ENCODE results near the gene PPA1. TPM values are rescaled to one million over a fixed set of nuclear protein-coding genes. Genes with fewer than 3 reads are reported as not detected.

Gene PPA1
- total RNA-seq, result 100 to 1,000 TPM in 1 of 4 donors, 10 to 100 TPM in 3; 48.5 to 107 (median 69.8) TPM

DNA sequence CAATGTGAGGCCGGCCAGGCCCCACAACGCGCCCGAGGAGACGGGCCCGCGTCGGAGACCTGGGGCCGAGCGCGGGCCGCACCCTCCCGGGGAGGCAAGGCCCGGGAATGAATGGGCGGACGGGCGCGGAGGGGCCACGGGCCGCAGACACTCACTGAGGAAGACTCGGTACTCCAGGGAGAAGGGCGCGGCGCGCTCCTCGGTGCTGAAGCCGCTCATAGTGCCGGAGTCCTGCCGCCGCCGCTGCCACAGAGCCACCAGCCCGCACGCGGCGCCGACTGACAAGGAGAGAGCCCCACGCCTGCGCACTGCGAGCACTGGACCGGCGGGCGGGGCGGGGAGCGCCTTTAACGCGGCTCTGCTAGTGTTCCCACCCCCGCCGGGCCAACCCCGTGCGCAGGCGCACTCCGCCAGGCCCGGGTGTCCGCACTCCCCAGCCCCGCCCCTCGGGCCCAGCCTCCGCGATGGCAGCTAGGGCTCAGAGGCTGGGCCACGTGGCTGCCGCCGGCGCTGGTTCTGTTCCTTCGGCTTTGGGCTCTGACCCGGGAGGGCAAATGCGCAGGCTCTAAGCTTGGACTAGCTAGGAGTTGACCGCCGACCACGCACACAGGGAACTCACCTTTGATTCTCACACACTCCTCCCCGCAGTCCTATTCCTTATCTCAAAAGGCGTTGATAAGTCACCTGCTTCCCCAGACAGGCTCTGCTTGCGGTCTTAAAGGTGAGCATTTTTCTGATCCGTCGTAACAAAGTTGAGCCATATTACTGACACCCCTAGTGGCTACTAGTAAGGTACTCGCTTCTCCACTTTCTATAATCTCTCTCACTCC, at the start of gene PPA1:
PPA1 (minus strand) TSS at position 321 of the 830 bp plus-strand sequence; CDS start at position 219, 102 bp downstream.
- Histone ChIP-seq H3K27ac (peak within 1 kb of the TSS; percentile 77 to 81), H3K4me1 (peaks cover 0 to 8% of the 10 kb centered on the region in 2 donors), H3K4me3 (peak within 1 kb of the TSS; percentile 46 to 91), H3K27me3 (no peaks in the 10 kb centered on the region), H3K9me3 (no peaks in the 10 kb centered on the region), H3K36me3 (no peaks in the 10 kb centered on the region)
- intact Hi-C loops (cut with DNase I; ENCODE audit: low total_unique reads), result no loop called here
- peak; percentile 89 to 90 for TF ChIP-seq POLR2A (IDR thresholded peaks at IDR 0.05)
- TF ChIP-seq, protein P1, sequence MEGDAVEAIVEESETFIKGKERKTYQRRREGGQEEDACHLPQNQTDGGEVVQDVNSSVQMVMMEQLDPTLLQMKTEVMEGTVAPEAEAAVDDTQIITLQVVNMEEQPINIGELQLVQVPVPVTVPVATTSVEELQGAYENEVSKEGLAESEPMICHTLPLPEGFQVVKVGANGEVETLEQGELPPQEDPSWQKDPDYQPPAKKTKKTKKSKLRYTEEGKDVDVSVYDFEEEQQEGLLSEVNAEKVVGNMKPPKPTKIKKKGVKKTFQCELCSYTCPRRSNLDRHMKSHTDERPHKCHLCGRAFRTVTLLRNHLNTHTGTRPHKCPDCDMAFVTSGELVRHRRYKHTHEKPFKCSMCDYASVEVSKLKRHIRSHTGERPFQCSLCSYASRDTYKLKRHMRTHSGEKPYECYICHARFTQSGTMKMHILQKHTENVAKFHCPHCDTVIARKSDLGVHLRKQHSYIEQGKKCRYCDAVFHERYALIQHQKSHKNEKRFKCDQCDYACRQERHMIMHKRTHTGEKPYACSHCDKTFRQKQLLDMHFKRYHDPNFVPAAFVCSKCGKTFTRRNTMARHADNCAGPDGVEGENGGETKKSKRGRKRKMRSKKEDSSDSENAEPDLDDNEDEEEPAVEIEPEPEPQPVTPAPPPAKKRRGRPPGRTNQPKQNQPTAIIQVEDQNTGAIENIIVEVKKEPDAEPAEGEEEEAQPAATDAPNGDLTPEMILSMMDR (IDR thresholded peaks at IDR 0.05), result peak in 2 of 4 experiments; percentile 13 to 29
- DNase-seq, result peak; percentile 96 to 99

DNA sequence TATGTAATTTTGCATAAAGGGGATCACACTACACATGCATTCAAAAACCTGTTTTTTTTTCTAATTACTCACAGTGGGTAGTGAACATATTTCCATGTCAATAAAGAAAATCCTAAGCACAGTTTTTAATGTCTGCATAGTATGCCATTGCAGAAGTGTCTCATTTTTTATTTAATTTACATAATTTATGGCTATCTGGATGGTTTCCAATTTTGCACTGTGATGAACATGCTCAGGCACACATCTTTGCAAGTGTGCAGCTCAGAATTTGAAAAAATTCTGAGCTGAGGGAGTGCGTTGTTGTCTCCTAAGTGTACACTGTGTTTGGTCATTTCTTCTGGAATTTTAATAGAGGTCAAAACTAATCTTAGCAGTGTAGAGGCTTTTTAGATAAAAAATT, 48.4 kb upstream of the PPA1 start:
- peaks cover 17 to 20% of the 10 kb centered on the region in 2 donors for H3K27me3 ChIP-seq
- intact Hi-C loops (cut with DNase I; ENCODE audit: low total_unique reads), result no loop called here

DNA sequence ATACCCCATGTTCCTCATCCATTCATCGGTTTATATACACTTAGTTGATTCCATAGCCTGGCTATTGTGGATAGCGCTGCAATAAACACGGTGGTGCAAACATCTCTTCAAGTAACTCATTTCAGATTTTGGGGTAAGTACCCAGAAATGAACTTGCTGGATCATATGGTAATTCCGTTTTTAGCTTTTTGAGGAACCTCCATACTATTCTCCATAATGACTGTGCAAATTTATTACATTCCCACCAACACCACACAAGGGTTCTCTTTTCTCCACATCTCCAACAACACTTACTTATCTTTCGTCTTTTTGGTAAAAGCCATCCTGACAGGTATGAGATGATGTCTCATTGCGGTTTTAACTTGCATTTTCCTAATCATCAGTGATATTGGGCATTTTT, 46.9 kb upstream of the PPA1 start:
- TF ChIP-seq, protein P1 (IDR thresholded peaks at IDR 0.05), result no peak
- TF ChIP-seq POLR2A (IDR thresholded peaks at IDR 0.05), result no peak
- Histone ChIP-seq H3K4me3 (no peak overlapping the region), H3K9me3 (no peaks in the 10 kb centered on the region), H3K4me1 (peaks cover 0 to 6% of the 10 kb centered on the region in 2 donors), H3K27ac (no peak overlapping the region), H3K27me3 (peaks cover 12 to 17% of the 10 kb centered on the region in 2 donors), H3K36me3 (no peaks in the 10 kb centered on the region)
- DNase-seq, result no peak
- intact Hi-C loops (cut with DNase I; ENCODE audit: low total_unique reads), result no loop called here

More for the DNA sequence above, 48.4 kb upstream of the PPA1 start:
- DNase-seq, result no peak
- TF ChIP-seq, protein P1 (IDR thresholded peaks at IDR 0.05), result no peak
- TF ChIP-seq POLR2A (IDR thresholded peaks at IDR 0.05), result no peak
- Histone ChIP-seq H3K4me3 (no peak overlapping the region), H3K4me1 (peaks cover 0 to 6% of the 10 kb centered on the region in 2 donors), H3K9me3 (no peaks in the 10 kb centered on the region), H3K36me3 (no peaks in the 10 kb centered on the region), H3K27ac (no peak overlapping the region)

DNA sequence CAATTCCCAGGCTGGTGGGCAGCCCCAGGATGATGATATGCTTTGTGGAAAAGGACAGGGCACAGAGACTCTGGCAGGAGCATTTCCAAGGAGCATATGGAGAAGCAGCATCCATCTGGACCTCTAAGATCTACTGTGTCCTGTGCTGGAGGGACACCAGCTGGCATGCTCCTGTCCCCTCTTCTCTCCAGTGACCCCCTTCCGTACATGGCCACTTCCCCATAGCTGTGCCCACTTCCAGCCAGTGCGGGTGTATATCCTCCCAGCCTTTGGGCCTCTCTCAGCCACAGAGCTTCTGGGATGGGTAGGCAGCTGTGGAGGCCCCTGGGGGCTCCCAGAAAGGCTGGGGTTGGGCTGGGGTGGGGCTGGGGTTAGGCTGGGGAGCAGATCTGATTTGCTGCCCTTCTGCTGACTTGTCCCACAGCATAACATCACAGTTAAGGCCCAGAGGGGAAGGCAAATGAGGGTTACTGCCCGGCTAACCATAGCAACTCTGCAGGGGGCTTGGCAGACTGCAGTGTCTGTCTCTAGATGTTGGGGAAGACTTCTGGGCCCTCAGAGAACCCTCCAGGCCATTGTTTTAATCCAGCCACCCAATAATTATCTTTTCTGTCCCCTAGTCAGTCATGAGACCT, 44.3 kb upstream of the PPA1 start:
- intact Hi-C loops (cut with DNase I; ENCODE audit: low total_unique reads), result no loop called here
- no peak for TF ChIP-seq POLR2A (IDR thresholded peaks at IDR 0.05)
- TF ChIP-seq, protein P1 (IDR thresholded peaks at IDR 0.05), result no peak
- DNase-seq, result peak in 1 of 2 donors; percentile 3

DNA sequence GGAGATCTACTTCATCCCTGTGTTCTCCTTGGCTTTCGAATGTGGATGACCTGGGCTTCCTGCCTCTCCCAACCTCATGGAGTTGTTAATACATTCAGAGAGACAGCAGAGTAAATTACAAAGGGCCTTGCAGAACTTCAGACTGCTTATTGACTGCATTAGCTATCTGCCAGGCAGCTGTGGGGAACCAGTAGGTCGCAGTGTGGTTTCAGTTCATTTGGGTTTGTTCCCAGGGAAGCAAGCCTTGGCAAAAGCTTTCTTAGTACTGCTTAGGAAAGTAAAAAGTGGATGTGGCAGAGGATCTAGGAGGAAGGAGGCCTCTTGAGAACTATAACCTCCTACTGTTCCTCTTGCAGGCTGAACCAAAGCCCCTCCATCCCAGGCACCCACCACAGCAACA, 41.4 kb upstream of the PPA1 start:
- intact Hi-C loops (cut with DNase I; ENCODE audit: low total_unique reads), result no loop called here
- H3K4me1 ChIP-seq, result no peaks in the 10 kb centered on the region
- H3K36me3 ChIP-seq, result no peaks in the 10 kb centered on the region
- TF ChIP-seq POLR2A (IDR thresholded peaks at IDR 0.05), result no peak
- TF ChIP-seq, protein P1 (IDR thresholded peaks at IDR 0.05), result no peak
- no peak overlapping the region for H3K4me3 ChIP-seq
- no peaks in the 10 kb centered on the region for H3K9me3 ChIP-seq
- no peaks in the 10 kb centered on the region for H3K27me3 ChIP-seq
- H3K27ac ChIP-seq, result no peak overlapping the region
- peak in 1 of 2 donors; percentile 21 for DNase-seq

More for the DNA sequence above, 44.3 kb upstream of the PPA1 start:
- H3K27ac ChIP-seq, result no peak overlapping the region
- H3K4me1 ChIP-seq, result no peaks in the 10 kb centered on the region
- no peaks in the 10 kb centered on the region for H3K9me3 ChIP-seq
- H3K4me3 ChIP-seq, result no peak overlapping the region
- no peaks in the 10 kb centered on the region for H3K27me3 ChIP-seq
- no peaks in the 10 kb centered on the region for H3K36me3 ChIP-seq

All from uterus (tissue), 4 donors.